Stimulated activated CD4-positive, alpha-beta T cell treated with anti-CD3 and anti-CD28 coated beads, Interleukin-2, amount 100 ng/mL, for 48 hours (primary cell): Measurements from ENCODE around the gene USP6NL.
"Not testable (repeated sequence)": the region's sequence is repeated elsewhere in the genome, so short reads cannot be mapped to it uniquely, and the experiment has no call there.

Source experiments
- DNase-seq, 2 donors: peaks; one replicate each; pipeline ENCODE4 v3.0.0-alpha.2; 2020

USP6NL gene

GRCh38 chr10:11611248-11612020 is at the start of gene USP6NL:
USP6NL (minus strand) TSS chr10:11611650; CDS start chr10:11597634, 14,016 bp downstream.
- peak; percentile 43 to 54 for DNase-seq

- DNase-seq, result no peak
These were observed 47.4 kb upstream of the USP6NL start for GRCh38 chr10:11658801-11659368.

GRCh38 chr10:11655836-11656235 is 44.4 kb upstream of the USP6NL start:
- DNase-seq, result no peak

GRCh38 chr10:11654659-11655058 is 43.2 kb upstream of the USP6NL start:
- DNase-seq, result no peak

- DNase-seq, result no peak
These were observed 42.5 kb upstream of the USP6NL start for GRCh38 chr10:11653758-11654471.

GRCh38 chr10:11647676-11648075 is 36.2 kb upstream of the USP6NL start:
- no peak for DNase-seq

GRCh38 chr10:11646450-11646849 is 35.0 kb upstream of the USP6NL start:
- DNase-seq, result no peak

- no peak for DNase-seq
These were observed 31.6 kb upstream of the USP6NL start for GRCh38 chr10:11643039-11643438.

- no peak for DNase-seq
These were observed 31.1 kb upstream of the USP6NL start for GRCh38 chr10:11642566-11642965.

- no peak for DNase-seq
These were observed 28.7 kb upstream of the USP6NL start for GRCh38 chr10:11639849-11640764.

GRCh38 chr10:11639362-11639761 is 27.9 kb upstream of the USP6NL start:
- DNase-seq, result no peak

- no peak for DNase-seq
These were observed 26.7 kb upstream of the USP6NL start for GRCh38 chr10:11638055-11638698.

GRCh38 chr10:11636697-11637303 is 25.4 kb upstream of the USP6NL start:
- no peak for DNase-seq

GRCh38 chr10:11631890-11632587 is 20.6 kb upstream of the USP6NL start:
- no peak for DNase-seq

- no peak for DNase-seq
These were observed 19.8 kb upstream of the USP6NL start for GRCh38 chr10:11631291-11631690.

GRCh38 chr10:11629731-11630130 is 18.3 kb upstream of the USP6NL start:
- DNase-seq, result no peak

- not testable (repeated sequence) for DNase-seq
These were observed 16.5 kb upstream of the USP6NL start for GRCh38 chr10:11627941-11628340.

GRCh38 chr10:11626071-11626470 is 14.6 kb upstream of the USP6NL start:
- DNase-seq, result no peak

GRCh38 chr10:11625019-11625735 is 13.7 kb upstream of the USP6NL start:
- no peak for DNase-seq

- no peak for DNase-seq
These were observed 5.8 kb upstream of the USP6NL start for GRCh38 chr10:11617233-11617632.

- DNase-seq, result no peak
These were observed 4.6 kb upstream of the USP6NL start for GRCh38 chr10:11616021-11616420.
